K562 (cell line): ENCODE results near the gene HELZ. TPM values are rescaled to one million over a fixed set of nuclear protein-coding genes. Genes with fewer than 3 reads are reported as not detected.

Experiments
- ESRRA ChIP-seq: fragments of 450-650 bp; IDR thresholded peaks from 2 replicates; pipeline ENCODE4 v1.6.1; 2014; ENCODE audit warnings: low read depth, mild to moderate bottlenecking, moderate library complexity, borderline replicate concordance
- NFIC ChIP-seq: fragments of 450-650 bp; IDR thresholded peaks from 2 replicates; pipeline ENCODE4 v1.6.1; 2017; ENCODE audit warnings: mild to moderate bottlenecking, inconsistent platforms
- ZEB2 ChIP-seq: fragments of 450-650 bp; IDR thresholded peaks from 2 replicates; pipeline ENCODE4 v1.6.1; 2016
- polyA plus RNA-seq, 8 experiments: library from polyadenylated mRNA; depleted of rRNA in 4 of 8; stranded (reverse) in 5 of 8; unstranded in 3 of 8; fragments of >200 nt; fragmentation: Nextera tagmentation in 2 of 8; fragmentation: Illumina TruSeq in 1 of 8; extraction: Ambion mirVana in 2 of 8; extraction: Trizol in 1 of 8; gene quantifications; 2 replicates each; pipeline versions ENCODE4 v1.2.1 to v1.2.3, GENCODE V29; 2011 to 2014; ENCODE audit warnings: inconsistent platforms in 1 of 8, missing spikeins in 1 of 8
- total RNA-seq, 7 experiments: library from RNA; depleted of rRNA in 6 of 7; stranded (reverse); fragments of >200 nt in 6 of 7; fragmentation: Illumina TruSeq in 2 of 7; extraction: Trizol in 2 of 7; gene quantifications; 2 replicates each; pipeline versions ENCODE4 v1.2.1 to v1.2.3, GENCODE V29; 2011 to 2021; ENCODE audit warnings: low replicate concordance in 1 of 7
- TF ChIP-seq, protein P1 (sequence below), 2 experiments: fragments of 450-650 bp; IDR thresholded peaks; 2 replicates each; pipeline ENCODE4 v1.6.1; 2016; ENCODE audit warnings: mild to moderate bottlenecking in 2 of 2, borderline replicate concordance in 1 of 2, low read depth in 1 of 2, moderate library complexity in 1 of 2
- TF ChIP-seq, protein P2 (sequence below), 2 experiments: fragments of 450-650 bp in 1 of 2; IDR thresholded peaks; 2 replicates each; pipeline ENCODE4 v1.6.1; 2011 to 2017; ENCODE audit warnings: low read depth in 2 of 2, antibody characterized with exemption in 1 of 2, borderline replicate concordance in 1 of 2, low read length in 1 of 2, mild to moderate bottlenecking in 1 of 2, mixed read lengths in 1 of 2; ENCODE audit not compliant: control insufficient read depth in 1 of 2
- TF ChIP-seq, protein P3 (sequence below): fragments of 150-350 bp; conservative IDR thresholded peaks from 2 replicates; pipeline ENCODE4 v1.6.1; 2014; ENCODE audit warnings: low read length
- TF ChIP-seq, protein P4 (sequence below): fragments of 200-800 bp; sonication (Bioruptor generic); IDR thresholded peaks from 2 replicates; pipeline ENCODE4 v1.6.1; 2017; ENCODE audit warnings: missing genetic modification characterization, missing compliant biosample characterization
- TF ChIP-seq, protein P5 (sequence below): IDR thresholded peaks from 2 replicates; pipeline ENCODE4 v1.6.1; 2011; ENCODE audit warnings: borderline replicate concordance, low read depth, mild to moderate bottlenecking, moderate library complexity, low read length; ENCODE audit not compliant: insufficient read depth, poor library complexity, severe bottlenecking

The HELZ gene
- total and polyA plus RNA-seq, 9 of the 15 experiments (the other 6 are each of a cell fraction or from before 2014, with no cell fraction given): 5.2 to 39.8 (median 17.3) TPM

DNA sequence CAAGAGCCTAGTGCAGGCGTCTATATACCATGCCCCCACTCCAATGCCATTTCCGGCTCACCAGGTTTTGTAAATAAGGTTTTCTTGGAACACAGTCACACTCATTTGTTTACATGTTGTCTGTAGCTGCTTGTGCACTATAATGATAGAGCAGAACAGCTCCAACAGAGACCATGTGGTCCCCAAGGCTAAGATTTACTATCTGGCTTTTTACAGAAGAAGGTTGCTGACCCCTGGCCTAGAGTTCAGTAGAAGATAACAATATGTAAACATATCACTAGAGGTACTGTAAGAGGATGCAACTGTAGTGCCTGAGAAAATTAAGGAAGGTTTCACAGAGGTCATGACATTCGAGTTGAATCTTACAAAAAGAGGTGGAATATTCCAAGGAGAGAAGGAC is 134.4 kb downstream of the HELZ start (continued):
- TF ChIP-seq, protein P1, sequence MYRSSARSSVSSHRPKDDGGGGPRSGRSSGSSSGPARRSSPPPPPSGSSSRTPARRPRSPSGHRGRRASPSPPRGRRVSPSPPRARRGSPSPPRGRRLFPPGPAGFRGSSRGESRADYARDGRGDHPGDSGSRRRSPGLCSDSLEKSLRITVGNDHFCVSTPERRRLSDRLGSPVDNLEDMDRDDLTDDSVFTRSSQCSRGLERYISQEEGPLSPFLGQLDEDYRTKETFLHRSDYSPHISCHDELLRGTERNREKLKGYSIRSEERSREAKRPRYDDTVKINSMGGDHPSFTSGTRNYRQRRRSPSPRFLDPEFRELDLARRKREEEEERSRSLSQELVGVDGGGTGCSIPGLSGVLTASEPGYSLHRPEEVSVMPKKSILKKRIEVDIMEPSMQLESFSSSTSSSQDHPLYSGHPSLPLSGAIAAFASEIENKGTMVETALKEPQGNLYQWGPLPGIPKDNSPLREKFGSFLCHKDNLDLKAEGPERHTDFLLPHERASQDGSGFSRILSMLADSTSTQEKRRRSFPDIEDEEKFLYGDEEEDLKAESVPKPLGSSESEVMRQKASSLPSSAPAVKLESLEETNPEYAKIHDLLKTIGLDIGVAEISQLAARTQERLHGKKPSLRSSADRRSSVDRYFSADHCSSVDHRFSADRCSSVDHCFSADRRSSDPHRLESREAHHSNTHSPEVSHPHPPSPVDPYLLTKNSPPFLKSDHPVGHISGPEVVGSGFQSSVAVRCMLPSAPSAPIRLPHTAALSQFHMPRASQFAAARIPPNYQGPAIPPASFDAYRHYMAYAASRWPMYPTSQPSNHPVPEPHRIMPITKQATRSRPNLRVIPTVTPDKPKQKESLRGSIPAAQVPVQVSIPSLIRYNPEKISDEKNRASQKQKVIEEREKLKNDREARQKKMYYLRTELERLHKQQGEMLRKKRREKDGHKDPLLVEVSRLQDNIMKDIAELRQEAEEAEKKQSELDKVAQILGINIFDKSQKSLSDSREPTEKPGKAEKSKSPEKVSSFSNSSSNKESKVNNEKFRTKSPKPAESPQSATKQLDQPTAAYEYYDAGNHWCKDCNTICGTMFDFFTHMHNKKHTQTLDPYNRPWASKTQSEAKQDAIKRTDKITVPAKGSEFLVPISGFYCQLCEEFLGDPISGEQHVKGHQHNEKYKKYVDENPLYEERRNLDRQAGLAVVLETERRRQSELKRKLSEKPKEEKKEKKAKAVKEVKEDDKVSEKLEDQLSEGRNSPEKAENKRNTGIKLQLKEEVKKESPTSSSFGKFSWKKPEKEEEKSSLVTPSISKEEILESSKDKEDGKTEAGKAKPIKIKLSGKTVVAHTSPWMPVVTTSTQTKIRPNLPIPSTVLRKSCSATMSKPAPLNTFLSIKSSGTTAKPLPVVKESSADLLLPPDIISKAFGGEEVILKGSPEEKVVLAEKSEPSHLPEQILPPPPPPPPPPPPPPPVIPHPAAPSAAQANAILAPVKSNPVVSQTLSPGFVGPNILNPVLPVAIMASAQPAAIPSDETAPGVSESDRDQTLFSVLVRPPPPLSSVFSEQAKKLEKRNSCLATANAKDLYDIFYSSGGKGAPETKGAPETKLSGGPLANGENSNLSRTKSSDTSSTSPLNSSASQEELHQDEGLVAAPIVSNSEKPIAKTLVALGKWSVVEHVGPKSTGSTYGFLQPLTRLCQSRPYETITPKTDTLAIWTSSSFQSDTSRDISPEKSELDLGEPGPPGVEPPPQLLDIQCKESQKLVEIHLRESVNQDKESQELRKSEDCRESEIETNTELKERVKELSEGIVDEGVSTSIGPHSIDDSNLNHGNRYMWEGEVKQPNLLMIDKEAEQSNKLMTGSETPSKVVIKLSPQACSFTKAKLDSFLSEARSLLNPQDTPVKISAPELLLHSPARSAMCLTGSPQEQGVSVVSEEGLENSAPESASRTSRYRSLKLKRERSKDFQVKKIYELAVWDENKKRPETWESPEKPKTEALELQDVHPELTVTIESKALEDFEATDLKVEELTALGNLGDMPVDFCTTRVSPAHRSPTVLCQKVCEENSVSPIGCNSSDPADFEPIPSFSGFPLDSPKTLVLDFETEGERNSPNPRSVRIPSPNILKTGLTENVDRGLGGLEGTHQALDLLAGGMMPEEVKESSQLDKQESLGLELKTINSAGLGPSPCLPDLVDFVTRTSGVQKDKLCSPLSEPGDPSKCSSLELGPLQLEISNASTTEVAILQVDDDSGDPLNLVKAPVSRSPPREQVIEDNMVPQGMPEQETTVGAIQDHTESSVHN (IDR thresholded peaks at IDR 0.05; ENCODE audit: borderline replicate concordance in 1 of 2, low read depth in 1 of 2): no peak
- TF ChIP-seq, protein P2, sequence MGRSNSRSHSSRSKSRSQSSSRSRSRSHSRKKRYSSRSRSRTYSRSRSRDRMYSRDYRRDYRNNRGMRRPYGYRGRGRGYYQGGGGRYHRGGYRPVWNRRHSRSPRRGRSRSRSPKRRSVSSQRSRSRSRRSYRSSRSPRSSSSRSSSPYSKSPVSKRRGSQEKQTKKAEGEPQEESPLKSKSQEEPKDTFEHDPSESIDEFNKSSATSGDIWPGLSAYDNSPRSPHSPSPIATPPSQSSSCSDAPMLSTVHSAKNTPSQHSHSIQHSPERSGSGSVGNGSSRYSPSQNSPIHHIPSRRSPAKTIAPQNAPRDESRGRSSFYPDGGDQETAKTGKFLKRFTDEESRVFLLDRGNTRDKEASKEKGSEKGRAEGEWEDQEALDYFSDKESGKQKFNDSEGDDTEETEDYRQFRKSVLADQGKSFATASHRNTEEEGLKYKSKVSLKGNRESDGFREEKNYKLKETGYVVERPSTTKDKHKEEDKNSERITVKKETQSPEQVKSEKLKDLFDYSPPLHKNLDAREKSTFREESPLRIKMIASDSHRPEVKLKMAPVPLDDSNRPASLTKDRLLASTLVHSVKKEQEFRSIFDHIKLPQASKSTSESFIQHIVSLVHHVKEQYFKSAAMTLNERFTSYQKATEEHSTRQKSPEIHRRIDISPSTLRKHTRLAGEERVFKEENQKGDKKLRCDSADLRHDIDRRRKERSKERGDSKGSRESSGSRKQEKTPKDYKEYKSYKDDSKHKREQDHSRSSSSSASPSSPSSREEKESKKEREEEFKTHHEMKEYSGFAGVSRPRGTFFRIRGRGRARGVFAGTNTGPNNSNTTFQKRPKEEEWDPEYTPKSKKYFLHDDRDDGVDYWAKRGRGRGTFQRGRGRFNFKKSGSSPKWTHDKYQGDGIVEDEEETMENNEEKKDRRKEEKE (IDR thresholded peaks at IDR 0.05; ENCODE audit: borderline replicate concordance in 1 of 2, control insufficient read depth in 1 of 2, low read depth in 2 of 2, low read length in 1 of 2): no peak
- TF ChIP-seq, protein P3, sequence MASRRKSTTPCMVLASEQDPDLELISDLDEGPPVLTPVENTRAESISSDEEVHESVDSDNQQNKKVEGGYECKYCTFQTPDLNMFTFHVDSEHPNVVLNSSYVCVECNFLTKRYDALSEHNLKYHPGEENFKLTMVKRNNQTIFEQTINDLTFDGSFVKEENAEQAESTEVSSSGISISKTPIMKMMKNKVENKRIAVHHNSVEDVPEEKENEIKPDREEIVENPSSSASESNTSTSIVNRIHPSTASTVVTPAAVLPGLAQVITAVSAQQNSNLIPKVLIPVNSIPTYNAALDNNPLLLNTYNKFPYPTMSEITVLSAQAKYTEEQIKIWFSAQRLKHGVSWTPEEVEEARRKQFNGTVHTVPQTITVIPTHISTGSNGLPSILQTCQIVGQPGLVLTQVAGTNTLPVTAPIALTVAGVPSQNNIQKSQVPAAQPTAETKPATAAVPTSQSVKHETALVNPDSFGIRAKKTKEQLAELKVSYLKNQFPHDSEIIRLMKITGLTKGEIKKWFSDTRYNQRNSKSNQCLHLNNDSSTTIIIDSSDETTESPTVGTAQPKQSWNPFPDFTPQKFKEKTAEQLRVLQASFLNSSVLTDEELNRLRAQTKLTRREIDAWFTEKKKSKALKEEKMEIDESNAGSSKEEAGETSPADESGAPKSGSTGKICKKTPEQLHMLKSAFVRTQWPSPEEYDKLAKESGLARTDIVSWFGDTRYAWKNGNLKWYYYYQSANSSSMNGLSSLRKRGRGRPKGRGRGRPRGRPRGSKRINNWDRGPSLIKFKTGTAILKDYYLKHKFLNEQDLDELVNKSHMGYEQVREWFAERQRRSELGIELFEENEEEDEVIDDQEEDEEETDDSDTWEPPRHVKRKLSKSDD: no peak
- TF ChIP-seq ESRRA: peak; percentile 90
- TF ChIP-seq, protein P4, sequence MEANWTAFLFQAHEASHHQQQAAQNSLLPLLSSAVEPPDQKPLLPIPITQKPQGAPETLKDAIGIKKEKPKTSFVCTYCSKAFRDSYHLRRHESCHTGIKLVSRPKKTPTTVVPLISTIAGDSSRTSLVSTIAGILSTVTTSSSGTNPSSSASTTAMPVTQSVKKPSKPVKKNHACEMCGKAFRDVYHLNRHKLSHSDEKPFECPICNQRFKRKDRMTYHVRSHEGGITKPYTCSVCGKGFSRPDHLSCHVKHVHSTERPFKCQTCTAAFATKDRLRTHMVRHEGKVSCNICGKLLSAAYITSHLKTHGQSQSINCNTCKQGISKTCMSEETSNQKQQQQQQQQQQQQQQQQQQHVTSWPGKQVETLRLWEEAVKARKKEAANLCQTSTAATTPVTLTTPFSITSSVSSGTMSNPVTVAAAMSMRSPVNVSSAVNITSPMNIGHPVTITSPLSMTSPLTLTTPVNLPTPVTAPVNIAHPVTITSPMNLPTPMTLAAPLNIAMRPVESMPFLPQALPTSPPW (CRISPR knock-in tag): no peak
- TF ChIP-seq NFIC: no peak
- TF ChIP-seq, protein P5, sequence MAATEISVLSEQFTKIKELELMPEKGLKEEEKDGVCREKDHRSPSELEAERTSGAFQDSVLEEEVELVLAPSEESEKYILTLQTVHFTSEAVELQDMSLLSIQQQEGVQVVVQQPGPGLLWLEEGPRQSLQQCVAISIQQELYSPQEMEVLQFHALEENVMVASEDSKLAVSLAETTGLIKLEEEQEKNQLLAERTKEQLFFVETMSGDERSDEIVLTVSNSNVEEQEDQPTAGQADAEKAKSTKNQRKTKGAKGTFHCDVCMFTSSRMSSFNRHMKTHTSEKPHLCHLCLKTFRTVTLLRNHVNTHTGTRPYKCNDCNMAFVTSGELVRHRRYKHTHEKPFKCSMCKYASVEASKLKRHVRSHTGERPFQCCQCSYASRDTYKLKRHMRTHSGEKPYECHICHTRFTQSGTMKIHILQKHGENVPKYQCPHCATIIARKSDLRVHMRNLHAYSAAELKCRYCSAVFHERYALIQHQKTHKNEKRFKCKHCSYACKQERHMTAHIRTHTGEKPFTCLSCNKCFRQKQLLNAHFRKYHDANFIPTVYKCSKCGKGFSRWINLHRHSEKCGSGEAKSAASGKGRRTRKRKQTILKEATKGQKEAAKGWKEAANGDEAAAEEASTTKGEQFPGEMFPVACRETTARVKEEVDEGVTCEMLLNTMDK: no peak
- TF ChIP-seq ZEB2: peak; percentile 69
